Natural killer cell treated with Interleukin-12 subunit alpha and Interleukin-12 subunit beta and Interleukin-15 and Interleukin-18, amount 100 ng/mL, for 72 hours (primary cell): ENCODE measurements around the gene MBTPS1. TPM values are rescaled to one million over a fixed set of nuclear protein-coding genes. Genes with fewer than 3 reads are reported as not detected.
A peak's percentile ranks its signal among the peaks of the same experiment; 100 is the strongest.
"Not testable (repeated sequence)": the region's sequence is repeated elsewhere in the genome, so short reads cannot be mapped to it uniquely, and the experiment has no call there.

ENCODE experiments used
- ATAC-seq, 2 donors: fragments of 150-1000 bp; cut with Tn5 transposase in 1 of 2; sonication (Bioruptor Pico), chemical (Tn5 transposase) in 1 of 2; 2 replicates each; pipeline ENCODE4 v1.10.0; 2021
- DNase-seq: peaks from one replicate; pipeline ENCODE4 v3.0.0; 2022; ENCODE audit warnings: low spot score
- H3K27ac Mint-ChIP-seq, 2 donors: 1 replicate in 1 of 2; 2 replicates in 1 of 2; pipeline ENCODE4 v1.8.0; 2022; ENCODE audit warnings: mixed read lengths in 2 of 2, mild to moderate bottlenecking in 1 of 2, moderate library complexity in 1 of 2
- H3K27me3 Mint-ChIP-seq, 2 donors: 1 replicate in 1 of 2; 2 replicates in 1 of 2; pipeline ENCODE4 v1.8.0; 2022; ENCODE audit warnings: mixed read lengths in 2 of 2
- H3K36me3 Mint-ChIP-seq: one replicate; pipeline ENCODE4 v1.8.0; 2022; ENCODE audit warnings: mixed read lengths
- H3K4me1 Mint-ChIP-seq, 2 donors: 1 replicate in 1 of 2; 2 replicates in 1 of 2; pipeline ENCODE4 v1.8.0; 2022; ENCODE audit warnings: low read depth in 2 of 2, mixed read lengths in 2 of 2, mild to moderate bottlenecking in 1 of 2
- H3K4me3 Mint-ChIP-seq: one replicate; pipeline ENCODE4 v1.8.0; 2022; ENCODE audit warnings: mixed read lengths
- H3K9me3 Mint-ChIP-seq: 2 replicates; pipeline ENCODE4 v1.8.0; 2022; ENCODE audit warnings: mixed read lengths
- total RNA-seq, 2 donors: library from RNA; stranded (reverse); gene quantifications; one replicate each; pipeline ENCODE4 v1.2.3, GENCODE V29; 2022

Gene MBTPS1
- total RNA-seq, 2 donors from 2014 or later, result 65.4 to 83.4 TPM

GRCh38 chr16:84121007-84121406, 4.3 kb upstream of the MBTPS1 start:
- DNase-seq, result no peak
- H3K4me1 Mint-ChIP-seq, result peaks cover 2 to 9% of the 10 kb centered on the region in 2 donors
- no peak overlapping the region for H3K27ac Mint-ChIP-seq
- ATAC-seq, result no peak
- H3K36me3 Mint-ChIP-seq, result no peaks in the 10 kb centered on the region
- no peak overlapping the region for H3K4me3 Mint-ChIP-seq
- H3K27me3 Mint-ChIP-seq, result no peaks in the 10 kb centered on the region
- no peaks in the 10 kb centered on the region for H3K9me3 Mint-ChIP-seq

GRCh38 chr16:84120023-84120422, 3.3 kb upstream of the MBTPS1 start:
- H3K27me3 Mint-ChIP-seq, result no peaks in the 10 kb centered on the region
- H3K9me3 Mint-ChIP-seq, result no peaks in the 10 kb centered on the region

GRCh38 chr16:84119368-84119767, 2.6 kb upstream of the MBTPS1 start:
- Mint-ChIP-seq H3K27me3 (no peaks in the 10 kb centered on the region), H3K4me3 (no peak overlapping the region), H3K36me3 (no peaks in the 10 kb centered on the region), H3K4me1 (peaks cover 11 to 15% of the 10 kb centered on the region in 2 donors), H3K27ac (no peak overlapping the region), H3K9me3 (no peaks in the 10 kb centered on the region)
- ATAC-seq, result no peak
- DNase-seq, result no peak

More at GRCh38 chr16:84120023-84120422, 3.3 kb upstream of the MBTPS1 start:
- Mint-ChIP-seq H3K4me3 (no peak overlapping the region), H3K4me1 (peaks cover 11 to 14% of the 10 kb centered on the region in 2 donors), H3K36me3 (no peaks in the 10 kb centered on the region), H3K27ac (no peak overlapping the region)
- DNase-seq (no peak), ATAC-seq (no peak)

DNA sequence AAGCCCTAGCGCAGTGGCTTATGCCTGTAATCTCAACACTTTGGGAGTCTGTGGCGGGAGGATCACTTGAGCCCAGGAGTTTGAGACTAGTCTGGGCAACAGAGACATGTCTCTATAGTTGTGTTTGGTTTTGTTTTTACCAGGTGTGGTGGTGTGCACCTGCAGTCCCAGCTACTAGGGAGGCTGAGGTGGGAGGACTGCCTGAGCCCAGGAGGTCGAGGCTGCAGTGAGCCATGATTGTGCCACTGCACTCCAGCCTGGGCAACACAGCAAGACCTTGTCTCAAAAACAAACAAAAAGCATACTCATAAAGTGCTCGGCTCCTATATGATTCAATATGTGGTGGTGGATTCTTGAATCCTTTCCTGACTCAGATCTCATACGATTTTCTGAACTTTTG, 1.6 kb upstream of the MBTPS1 start:
- H3K4me1 Mint-ChIP-seq, result peaks cover 11 to 17% of the 10 kb centered on the region in 2 donors
- H3K9me3 Mint-ChIP-seq, ATAC-seq, H3K36me3 Mint-ChIP-seq, DNase-seq, H3K27ac Mint-ChIP-seq, H3K27me3 Mint-ChIP-seq: not testable (repeated sequence)
- peak overlapping the region; percentile 20 for H3K4me3 Mint-ChIP-seq

DNA sequence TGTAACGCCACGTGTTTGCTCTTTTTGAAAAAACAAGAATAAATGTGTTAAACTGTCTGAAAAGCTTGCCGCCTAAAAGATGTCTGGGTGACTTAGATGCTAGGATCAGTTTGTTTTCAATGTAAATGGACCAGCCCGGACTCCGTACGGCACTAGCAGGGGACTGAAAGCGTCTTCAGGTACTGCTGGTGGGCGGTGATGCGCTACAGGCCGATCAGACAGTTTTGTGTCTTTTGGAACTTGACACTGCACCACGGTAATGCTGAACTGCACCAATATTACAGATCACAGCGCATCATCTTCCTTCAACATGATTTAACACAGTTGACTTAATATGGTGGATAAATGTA, 727 bp upstream of the MBTPS1 start:
- Mint-ChIP-seq H3K4me1 (peaks cover 11 to 17% of the 10 kb centered on the region in 2 donors), H3K4me3 (peak overlapping the region; percentile 95), H3K9me3 (no peaks in the 10 kb centered on the region), H3K27me3 (no peaks in the 10 kb centered on the region), H3K27ac (peak overlapping the region; percentile 68 to 89), H3K36me3 (no peaks in the 10 kb centered on the region)
- DNase-seq, result no peak
- ATAC-seq, result no peak

DNA sequence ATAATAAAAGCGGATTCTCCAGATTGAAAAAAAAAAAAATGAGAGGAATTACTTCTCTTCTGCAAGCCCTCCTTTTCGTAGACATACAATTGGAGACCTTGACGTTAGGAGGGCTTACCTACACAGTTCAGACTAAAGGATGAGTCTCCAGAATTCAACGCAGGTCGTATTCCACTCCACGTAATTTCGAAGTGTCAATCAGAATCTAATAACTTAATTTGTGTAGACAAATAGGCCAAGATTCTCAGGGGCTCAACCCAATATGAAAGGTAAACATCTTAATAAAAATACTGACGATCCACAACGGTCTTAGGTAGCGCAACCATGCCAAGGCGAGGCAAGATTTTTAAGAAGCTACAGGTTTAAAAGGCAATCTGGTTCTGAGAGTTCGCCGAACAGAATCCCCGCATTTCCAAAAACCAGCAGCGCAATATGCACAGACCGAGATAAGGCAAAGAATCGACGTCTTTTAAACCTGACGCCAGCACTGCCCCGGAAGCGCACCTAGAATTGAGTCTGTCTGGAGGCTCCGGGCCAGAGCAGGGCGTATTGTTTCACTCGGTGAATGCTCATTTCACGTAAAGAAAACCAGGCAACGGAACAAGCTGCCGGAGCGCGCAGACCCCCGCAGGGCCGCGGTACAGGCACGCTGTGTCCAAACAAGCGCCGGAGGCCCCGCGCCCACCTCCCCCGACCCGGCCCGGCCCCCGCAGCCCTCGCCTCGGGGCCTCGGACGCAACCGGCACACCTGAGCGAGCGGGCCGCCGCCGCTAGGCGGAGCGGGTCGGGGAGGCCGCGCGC, 623 bp downstream of the MBTPS1 start:
- H3K36me3 Mint-ChIP-seq, result no peaks in the 10 kb centered on the region
- H3K9me3 Mint-ChIP-seq, result no peaks in the 10 kb centered on the region
- H3K27me3 Mint-ChIP-seq, result no peaks in the 10 kb centered on the region
- H3K4me1 Mint-ChIP-seq, result peaks cover 13 to 20% of the 10 kb centered on the region in 2 donors
- ATAC-seq (peak; percentile 43 to 60), DNase-seq (no peak)
- peak overlapping the region; percentile 89 to 93 for H3K27ac Mint-ChIP-seq
- peak overlapping the region; percentile 95 for H3K4me3 Mint-ChIP-seq

DNA sequence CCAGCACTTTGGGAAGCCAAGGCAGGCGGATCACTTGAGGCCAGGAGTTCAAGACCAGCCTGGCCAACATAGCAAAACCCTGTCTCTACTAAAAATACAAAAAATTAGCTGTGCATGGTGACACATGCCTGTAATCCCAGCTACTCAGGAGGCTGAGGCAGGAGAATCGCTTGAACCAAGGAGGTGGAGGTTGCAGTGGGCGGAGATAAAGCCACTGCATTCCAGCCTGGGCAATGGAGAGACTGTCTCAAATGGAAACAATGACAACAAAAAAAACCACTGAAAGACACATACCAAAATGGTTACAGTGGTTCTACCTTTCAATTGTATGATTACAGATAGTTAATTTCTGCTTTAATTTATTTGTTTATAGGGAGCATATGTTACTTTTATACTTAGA, 4.8 kb downstream of the MBTPS1 start:
- DNase-seq, H3K36me3 Mint-ChIP-seq, H3K4me3 Mint-ChIP-seq, H3K9me3 Mint-ChIP-seq, ATAC-seq, H3K27me3 Mint-ChIP-seq, H3K27ac Mint-ChIP-seq: not testable (repeated sequence)
- peaks cover 26 to 28% of the 10 kb centered on the region in 2 donors for H3K4me1 Mint-ChIP-seq

DNA sequence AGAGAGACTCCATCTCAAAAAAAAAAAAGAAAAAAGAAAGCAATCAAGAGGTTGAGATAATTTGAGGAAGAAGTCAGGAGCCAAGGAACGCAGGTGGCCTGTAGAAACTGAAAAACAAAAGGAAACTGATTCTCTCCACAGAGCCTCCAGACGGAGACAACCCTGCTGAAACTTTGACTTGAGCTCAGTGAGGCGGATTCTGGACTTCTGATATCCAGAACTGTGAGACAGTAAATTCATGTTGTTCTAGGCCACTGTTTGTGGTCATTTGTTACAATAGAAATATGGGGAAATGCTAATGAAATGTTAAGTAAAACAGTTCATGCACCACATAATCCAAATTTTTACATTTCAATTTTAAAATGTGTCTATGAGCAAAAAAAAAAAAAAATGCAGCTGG, 5.2 kb downstream of the MBTPS1 start:
- H3K4me1 Mint-ChIP-seq, result peaks cover 30 to 32% of the 10 kb centered on the region in 2 donors
- no peak for ATAC-seq
- H3K27ac Mint-ChIP-seq, result no peak overlapping the region
- H3K27me3 Mint-ChIP-seq, result no peaks in the 10 kb centered on the region
- no peak overlapping the region for H3K4me3 Mint-ChIP-seq
- DNase-seq, result no peak
- H3K36me3 Mint-ChIP-seq, result no peaks in the 10 kb centered on the region
- H3K9me3 Mint-ChIP-seq, result no peaks in the 10 kb centered on the region

- DNase-seq (no peak), ATAC-seq (no peak)
- Mint-ChIP-seq H3K36me3 (no peaks in the 10 kb centered on the region), H3K4me3 (no peak overlapping the region), H3K4me1 (peaks cover 32 to 34% of the 10 kb centered on the region in 2 donors), H3K9me3 (no peaks in the 10 kb centered on the region), H3K27me3 (no peaks in the 10 kb centered on the region), H3K27ac (no peak overlapping the region)
Measured at GRCh38 chr16:84110527-84110926, 6.2 kb downstream of the MBTPS1 start.

- no peak for ATAC-seq
- Mint-ChIP-seq H3K27me3 (no peaks in the 10 kb centered on the region), H3K36me3 (no peaks in the 10 kb centered on the region)
Measured at GRCh38 chr16:84109598-84110335, 7.0 kb downstream of the MBTPS1 start.

GRCh38 chr16:84107921-84108320, 8.8 kb downstream of the MBTPS1 start:
- Mint-ChIP-seq H3K9me3 (no peaks in the 10 kb centered on the region), H3K36me3 (no peaks in the 10 kb centered on the region), H3K4me1 (peaks cover 34 to 39% of the 10 kb centered on the region in 2 donors), H3K27ac (no peak overlapping the region), H3K27me3 (no peaks in the 10 kb centered on the region), H3K4me3 (no peak overlapping the region)
- no peak for ATAC-seq
- no peak for DNase-seq

More at GRCh38 chr16:84109598-84110335, 7.0 kb downstream of the MBTPS1 start:
- H3K9me3 Mint-ChIP-seq, result no peaks in the 10 kb centered on the region
- no peak overlapping the region for H3K27ac Mint-ChIP-seq
- DNase-seq, result no peak
- H3K4me3 Mint-ChIP-seq, result no peak overlapping the region
- peaks cover 34 to 35% of the 10 kb centered on the region in 2 donors for H3K4me1 Mint-ChIP-seq

DNA sequence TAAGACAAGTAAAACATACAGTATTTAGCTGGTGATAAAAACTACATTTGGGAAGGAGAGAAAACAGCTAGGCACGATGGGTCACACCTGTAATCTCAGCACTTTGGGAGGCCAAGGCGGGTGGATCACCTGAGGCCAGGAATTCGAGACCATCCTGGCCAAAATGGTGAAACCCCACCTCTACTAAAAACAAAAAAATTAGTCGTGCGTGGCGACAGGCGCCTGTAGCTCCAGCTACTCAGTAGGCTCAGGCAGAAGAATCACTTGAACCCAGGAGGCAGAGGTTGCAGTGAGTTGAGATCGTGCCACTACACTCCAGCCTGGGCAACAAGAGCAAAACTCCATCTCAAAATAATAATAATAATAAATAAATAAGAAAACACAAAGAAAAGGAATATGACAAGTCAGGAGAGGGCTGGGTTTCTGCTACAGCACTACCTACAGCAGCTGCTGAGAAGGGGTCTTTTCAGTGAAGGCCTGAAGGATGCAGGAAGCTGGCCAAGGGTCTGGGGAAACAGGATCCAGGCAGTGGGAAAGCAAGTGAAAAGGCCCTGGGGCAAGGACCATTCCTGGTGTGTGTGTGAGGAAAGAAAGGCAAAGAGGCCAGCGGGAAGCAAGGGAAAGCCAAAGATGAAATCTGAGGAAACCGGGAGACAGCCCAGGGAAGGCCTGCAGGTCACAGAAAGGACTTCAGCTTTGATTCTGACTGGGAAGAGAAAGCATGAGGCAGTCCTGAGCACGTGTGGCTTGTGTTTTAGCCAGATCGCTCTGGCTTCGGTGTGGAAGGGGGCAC, 10.6 kb downstream of the MBTPS1 start:
- H3K27ac Mint-ChIP-seq, result peak overlapping the region in 1 of 2 donors; percentile 26
- no peak for ATAC-seq

DNA sequence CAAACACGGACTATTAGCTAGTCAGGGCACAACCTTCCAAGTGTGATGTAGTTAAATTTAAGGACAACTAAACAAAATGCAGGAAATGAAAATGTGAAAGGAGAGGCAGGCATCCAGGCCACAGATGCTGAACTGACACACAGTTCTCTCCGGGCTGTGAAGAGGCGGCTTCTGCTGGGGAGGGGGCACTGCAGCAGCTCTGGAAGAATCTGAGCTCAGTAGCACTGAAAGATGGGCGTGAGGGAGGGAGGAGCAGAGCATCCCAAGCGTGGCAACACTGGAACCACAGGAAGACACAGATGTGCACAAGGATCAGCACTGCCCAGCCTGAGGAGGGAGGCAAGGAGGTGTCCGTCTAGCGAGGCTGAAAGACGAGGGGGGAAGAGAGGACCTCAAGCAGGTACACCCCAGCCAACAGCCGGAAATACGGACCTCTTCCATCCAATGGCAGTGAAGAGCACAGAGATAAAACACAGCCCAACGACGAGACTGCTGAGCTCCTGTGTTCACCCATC, 11.4 kb downstream of the MBTPS1 start:
- Mint-ChIP-seq H3K27ac (no peak overlapping the region), H3K4me3 (no peak overlapping the region), H3K27me3 (no peaks in the 10 kb centered on the region), H3K4me1 (peaks cover 24 to 30% of the 10 kb centered on the region in 2 donors), H3K36me3 (no peaks in the 10 kb centered on the region), H3K9me3 (no peaks in the 10 kb centered on the region)
- ATAC-seq (no peak), DNase-seq (no peak)

More for the DNA sequence above, 10.6 kb downstream of the MBTPS1 start:
- Mint-ChIP-seq H3K27me3 (no peaks in the 10 kb centered on the region), H3K36me3 (no peaks in the 10 kb centered on the region), H3K4me3 (no peak overlapping the region), H3K4me1 (peaks cover 31 to 37% of the 10 kb centered on the region in 2 donors), H3K9me3 (no peaks in the 10 kb centered on the region)
- DNase-seq, result no peak
